ENCODE measurements around the gene RCAN2.
"Not testable (repeated sequence)": the region's sequence is repeated elsewhere in the genome, so short reads cannot be mapped to it uniquely, and the experiment has no call there.

Gene RCAN2

DNA sequence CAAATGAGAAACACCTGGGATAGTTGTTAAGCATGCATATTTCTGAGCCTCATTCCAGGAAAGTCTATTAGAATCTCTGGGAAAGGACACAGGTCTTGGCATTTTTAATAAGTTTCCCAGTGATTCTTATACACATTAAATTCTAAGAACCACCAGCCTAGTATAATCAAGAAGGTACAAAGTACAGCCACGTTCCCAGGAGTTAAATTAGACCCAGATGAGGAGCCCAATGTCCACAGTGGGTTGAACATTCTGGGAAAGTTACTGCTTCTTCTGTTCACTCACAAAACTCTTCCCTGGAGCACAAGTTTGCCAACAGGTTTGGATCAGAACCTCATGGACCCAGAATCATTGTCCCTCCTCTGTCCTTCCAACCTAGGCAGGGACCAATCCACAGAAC lies 90.4 kb downstream of the RCAN2 start:
- no peak overlapping the region for H3K4me3 ChIP-seq (ENCODE audit: control insufficient read depth, low read depth, low read length)
- DNase-seq (ENCODE audit: low read depth): no peak
- TF ChIP-seq, protein P1, sequence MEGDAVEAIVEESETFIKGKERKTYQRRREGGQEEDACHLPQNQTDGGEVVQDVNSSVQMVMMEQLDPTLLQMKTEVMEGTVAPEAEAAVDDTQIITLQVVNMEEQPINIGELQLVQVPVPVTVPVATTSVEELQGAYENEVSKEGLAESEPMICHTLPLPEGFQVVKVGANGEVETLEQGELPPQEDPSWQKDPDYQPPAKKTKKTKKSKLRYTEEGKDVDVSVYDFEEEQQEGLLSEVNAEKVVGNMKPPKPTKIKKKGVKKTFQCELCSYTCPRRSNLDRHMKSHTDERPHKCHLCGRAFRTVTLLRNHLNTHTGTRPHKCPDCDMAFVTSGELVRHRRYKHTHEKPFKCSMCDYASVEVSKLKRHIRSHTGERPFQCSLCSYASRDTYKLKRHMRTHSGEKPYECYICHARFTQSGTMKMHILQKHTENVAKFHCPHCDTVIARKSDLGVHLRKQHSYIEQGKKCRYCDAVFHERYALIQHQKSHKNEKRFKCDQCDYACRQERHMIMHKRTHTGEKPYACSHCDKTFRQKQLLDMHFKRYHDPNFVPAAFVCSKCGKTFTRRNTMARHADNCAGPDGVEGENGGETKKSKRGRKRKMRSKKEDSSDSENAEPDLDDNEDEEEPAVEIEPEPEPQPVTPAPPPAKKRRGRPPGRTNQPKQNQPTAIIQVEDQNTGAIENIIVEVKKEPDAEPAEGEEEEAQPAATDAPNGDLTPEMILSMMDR (IDR thresholded peaks at IDR 0.05; ENCODE audit: control insufficient read depth, insufficient read depth, low read depth, low read length, missing control alignments): no peak

DNA sequence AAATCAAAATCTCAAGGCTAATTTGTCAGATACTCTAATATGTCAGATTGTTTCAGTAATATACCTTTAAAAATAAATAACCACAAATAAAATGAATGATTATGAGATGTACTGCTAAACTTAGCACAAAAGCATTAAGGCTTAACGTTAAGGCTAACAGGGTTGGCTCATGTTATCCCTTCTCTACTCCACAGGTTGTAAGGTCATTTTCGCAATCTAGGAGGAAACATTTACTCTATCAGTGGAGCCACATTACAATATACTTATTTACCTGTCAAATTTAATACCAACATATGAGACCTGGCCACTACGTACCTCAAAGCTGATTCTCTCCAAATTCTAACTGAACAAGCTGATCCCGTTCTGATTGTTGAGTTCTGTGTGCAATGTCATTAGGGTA lies 95.7 kb downstream of the RCAN2 start:
- DNase-seq (ENCODE audit: low read depth): no peak
- TF ChIP-seq, protein P1 (IDR thresholded peaks at IDR 0.05; ENCODE audit: control insufficient read depth, insufficient read depth, low read depth, low read length, missing control alignments): no peak
- H3K4me3 ChIP-seq (ENCODE audit: control insufficient read depth, low read depth, low read length): no peak overlapping the region

DNA sequence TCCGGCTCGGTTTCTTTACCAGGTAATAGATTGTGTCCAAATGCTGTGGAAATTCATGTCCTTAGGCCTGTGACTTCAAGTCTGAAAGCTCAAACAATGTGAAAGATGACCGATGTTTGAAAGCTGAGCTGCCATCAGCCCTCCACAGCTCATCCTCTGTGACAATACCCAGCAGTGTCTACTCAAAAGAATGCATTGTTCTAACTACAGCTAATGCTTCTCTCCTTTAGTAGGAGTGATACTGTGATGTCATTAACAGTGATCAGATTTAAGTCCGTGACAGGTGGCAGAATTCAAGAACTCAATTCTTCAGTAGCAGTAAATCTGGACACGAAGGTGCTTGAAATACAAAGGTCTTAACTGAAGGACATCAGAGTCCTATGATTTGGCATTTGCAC lies 97.3 kb downstream of the RCAN2 start:
- TF ChIP-seq, protein P1 (IDR thresholded peaks at IDR 0.05; ENCODE audit: control insufficient read depth, insufficient read depth, low read depth, low read length, missing control alignments): no peak
- no peak for DNase-seq (ENCODE audit: low read depth)
- H3K4me3 ChIP-seq (ENCODE audit: control insufficient read depth, low read depth, low read length): no peak overlapping the region

GRCh38 chr6:46393161-46393939 lies 97.9 kb downstream of the RCAN2 start:
- no peak for DNase-seq (ENCODE audit: low read depth)
- TF ChIP-seq, protein P1 (IDR thresholded peaks at IDR 0.05; ENCODE audit: control insufficient read depth, insufficient read depth, low read depth, low read length, missing control alignments): no peak
- H3K4me3 ChIP-seq (ENCODE audit: control insufficient read depth, low read depth, low read length): no peak overlapping the region

GRCh38 chr6:46392294-46392693 lies 99.0 kb downstream of the RCAN2 start:
- H3K4me3 ChIP-seq (ENCODE audit: control insufficient read depth, low read depth, low read length): no peak overlapping the region
- DNase-seq (ENCODE audit: low read depth): no peak
- TF ChIP-seq, protein P1 (IDR thresholded peaks at IDR 0.05; ENCODE audit: control insufficient read depth, insufficient read depth, low read depth, low read length, missing control alignments): no peak

DNA sequence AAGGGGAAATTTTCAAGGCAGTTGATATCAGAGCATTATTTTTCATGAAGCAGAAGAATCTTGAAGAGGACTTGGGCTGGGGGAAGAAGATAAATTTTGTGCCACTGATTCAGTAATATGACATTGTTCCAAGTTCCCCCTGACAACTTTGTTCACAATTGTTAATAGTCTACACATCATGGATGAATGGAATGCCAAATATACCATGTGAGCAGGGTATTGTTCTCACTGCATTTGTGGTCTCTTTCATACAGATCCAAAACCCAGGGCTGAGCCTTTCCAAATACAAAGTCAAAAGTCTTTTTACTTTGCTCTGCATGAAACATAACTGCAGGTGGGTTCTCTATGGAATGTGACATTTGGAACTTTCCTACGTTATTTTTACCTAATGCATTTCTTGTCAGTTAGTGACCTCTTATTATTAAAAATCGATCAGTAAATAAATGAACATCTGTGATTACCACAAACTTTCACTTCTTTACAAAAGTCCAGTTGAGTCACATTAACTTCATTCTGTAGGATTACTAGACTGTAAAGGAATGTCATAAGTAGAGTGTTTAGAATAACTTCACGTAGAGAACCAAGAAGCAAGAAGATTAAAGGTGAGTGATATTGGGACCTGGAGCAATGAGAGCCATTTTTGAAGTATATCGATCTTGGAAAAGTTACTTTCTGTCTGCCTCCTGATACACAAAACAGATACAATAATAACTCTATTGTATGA lies 100.9 kb downstream of the RCAN2 start:
- DNase-seq (ENCODE audit: low read depth): no peak
- H3K4me3 ChIP-seq (ENCODE audit: control insufficient read depth, low read depth, low read length): no peak overlapping the region
- TF ChIP-seq, protein P1 (IDR thresholded peaks at IDR 0.05; ENCODE audit: control insufficient read depth, insufficient read depth, low read depth, low read length, missing control alignments): no peak

GRCh38 chr6:46387728-46388127 lies 103.5 kb downstream of the RCAN2 start:
- H3K4me3 ChIP-seq (ENCODE audit: control insufficient read depth, low read depth, low read length); DNase-seq (ENCODE audit: low read depth): not testable (repeated sequence)
